CD8-positive, alpha-beta memory T cell (primary cell): ENCODE measurements around the gene TECPR1. TPM values are rescaled to one million over a fixed set of nuclear protein-coding genes. Genes with fewer than 3 reads are reported as not detected.
A peak's percentile ranks its signal among the peaks of the same experiment; 100 is the strongest.

Experiments
- CTCF ChIA-PET: fragments of 350-600 bp; sonication (Branson Sonifier 250); formaldehyde crosslinking; loops from one replicate; lab custom pipeline; 2021; ENCODE audit warnings: antibody characterized with exemption; lab: Charles Lee
- POLR2A ChIA-PET: fragments of 350-600 bp; sonication (Branson Sonifier 250); formaldehyde crosslinking; loops from one replicate; lab custom pipeline; 2021; ENCODE audit warnings: antibody characterized with exemption; lab: Charles Lee
- DNase-seq, 5 donors: peaks; one replicate each; pipeline versions ENCODE4 v3.0.0 to v3.0.0-alpha.2; 2020 to 2022; ENCODE audit warnings: mixed read lengths in 1 of 5
- H3K27ac ChIP-seq: one replicate; pipeline ENCODE4 v1.7.0; 2013; ENCODE audit warnings: low read depth, mild to moderate bottlenecking, low read length, moderate library complexity
- H3K27me3 ChIP-seq: 2 replicates; pipeline ENCODE4 v1.7.0; 2013; ENCODE audit warnings: low read length, mild to moderate bottlenecking; ENCODE audit not compliant: insufficient read depth, poor library complexity, severe bottlenecking
- H3K36me3 ChIP-seq: 2 replicates; pipeline ENCODE4 v1.7.0; 2013; ENCODE audit warnings: mild to moderate bottlenecking, low read length, moderate library complexity; ENCODE audit not compliant: insufficient read depth
- H3K4me1 ChIP-seq: 2 replicates; pipeline ENCODE4 v1.7.0; 2013; ENCODE audit warnings: mild to moderate bottlenecking, low read length, moderate library complexity; ENCODE audit not compliant: insufficient read depth
- H3K4me3 ChIP-seq: 2 replicates; pipeline ENCODE4 v1.7.0; 2013; ENCODE audit warnings: mild to moderate bottlenecking, low read length
- H3K9me3 ChIP-seq: 2 replicates; pipeline ENCODE4 v1.7.0; 2013; ENCODE audit warnings: mild to moderate bottlenecking, low read length
- H3K27ac Mint-ChIP-seq, 8 donors: one replicate each; pipeline ENCODE4 v1.8.0; 2020 to 2021; ENCODE audit warnings: mixed read lengths in 8 of 8, mild to moderate bottlenecking in 6 of 8, inconsistent platforms in 3 of 8, moderate library complexity in 3 of 8
- H3K27me3 Mint-ChIP-seq, 2 donors: one replicate each; pipeline ENCODE4 v1.8.0; 2020 to 2021; ENCODE audit warnings: mixed read lengths in 2 of 2, mild to moderate bottlenecking in 1 of 2, moderate library complexity in 1 of 2
- H3K36me3 Mint-ChIP-seq, 3 donors: one replicate each; pipeline ENCODE4 v1.8.0; 2020 to 2021; ENCODE audit warnings: mixed read lengths in 3 of 3, inconsistent platforms in 1 of 3, mild to moderate bottlenecking in 1 of 3
- H3K4me1 Mint-ChIP-seq, 3 donors: one replicate each; pipeline ENCODE4 v1.8.0; 2020 to 2021; ENCODE audit warnings: mixed read lengths in 3 of 3, inconsistent platforms in 1 of 3, mild to moderate bottlenecking in 1 of 3
- H3K4me3 Mint-ChIP-seq, 7 donors: one replicate each; pipeline ENCODE4 v1.8.0; 2020 to 2021; ENCODE audit warnings: mixed read lengths in 7 of 7, mild to moderate bottlenecking in 6 of 7, moderate library complexity in 4 of 7, inconsistent platforms in 2 of 7
- H3K9me3 Mint-ChIP-seq, 5 donors: one replicate each; pipeline ENCODE4 v1.8.0; 2020 to 2022; ENCODE audit warnings: mixed read lengths in 5 of 5, mild to moderate bottlenecking in 3 of 5, moderate library complexity in 2 of 5, inconsistent platforms in 1 of 5
- polyA plus RNA-seq: library from polyadenylated mRNA; unstranded; fragments of 300-500 nt; fragmentation: Illumina TruSeq; gene quantifications from one replicate; pipeline ENCODE4 v1.2.3, GENCODE V29; 2021
- total RNA-seq, 2 experiments: library from RNA; stranded (reverse); gene quantifications; one replicate each; pipeline ENCODE4 v1.2.3, GENCODE V29; 2021

Gene TECPR1
- total and polyA plus RNA-seq, 3 experiments from 2014 or later: 22.7 to 34.2 (median 33.7) TPM

GRCh38 chr7:98280791-98281756 is 29.0 kb upstream of the TECPR1 start, which contains the start of gene BRI3:
Gene BRI3 (plus strand): TSS chr7:98281686. CDS start chr7:98281796, 110 bp downstream.
- peak within 1 kb of the TSS; percentile 76 for H3K4me3 ChIP-seq
- Mint-ChIP-seq H3K27me3 (peaks cover 0 to 1% of the 10 kb centered on the region in 2 donors), H3K36me3 (peaks cover 0 to 9% (median 0%) of the 10 kb centered on the region in 3 donors), H3K27ac (peak within 1 kb of the TSS; percentile 46 to 98 (median 89)), H3K9me3 (no peaks in the 10 kb centered on the region), H3K4me1 (peaks cover 28 to 38% (median 30%) of the 10 kb centered on the region in 3 donors), H3K4me3 (peak within 1 kb of the TSS; percentile 85 to 94 (median 88))
- POLR2A ChIA-PET: interaction anchor here (0.6 to 1.4 kb wide), 4 partner anchors 21 to 78 kb away, joined by 3 to 7 read pairs (median 4); no protein-coding TSS in a partner anchor
- H3K4me1 ChIP-seq: peaks cover 39% of the 10 kb centered on the region
- no peaks in the 10 kb centered on the region for H3K27me3 ChIP-seq
- CTCF ChIA-PET: interaction anchor here (1.1 to 2.7 kb wide), 3 partner anchors 14 to 79 kb away, joined by 4 to 8 read pairs (median 6); no protein-coding TSS in a partner anchor
- H3K27ac ChIP-seq: peak within 1 kb of the TSS; percentile 57
- peak; percentile 82 to 95 (median 86) for DNase-seq
- no peaks in the 10 kb centered on the region for H3K36me3 ChIP-seq
- H3K9me3 ChIP-seq: no peaks in the 10 kb centered on the region

GRCh38 chr7:98280296-98280695 is 28.3 kb upstream of the TECPR1 start:
- Mint-ChIP-seq H3K36me3 (peaks cover 0 to 9% (median 0%) of the 10 kb centered on the region in 3 donors), H3K27me3 (peaks cover 0 to 1% of the 10 kb centered on the region in 2 donors), H3K27ac (peak overlapping the region in 7 of 8 donors; percentile 6 to 98 (median 87)), H3K4me3 (peak overlapping the region; percentile 85 to 94 (median 88)), H3K9me3 (no peaks in the 10 kb centered on the region), H3K4me1 (peaks cover 28 to 38% (median 30%) of the 10 kb centered on the region in 3 donors)
- Histone ChIP-seq H3K4me3 (peak overlapping the region; percentile 76), H3K27me3 (no peaks in the 10 kb centered on the region), H3K27ac (no peak overlapping the region), H3K9me3 (no peaks in the 10 kb centered on the region), H3K36me3 (no peaks in the 10 kb centered on the region), H3K4me1 (peaks cover 39% of the 10 kb centered on the region)
- no peak for DNase-seq
- ChIA-PET CTCF (interaction anchor here (1.1 to 2.7 kb wide), 3 partner anchors 13 to 78 kb away, joined by 4 to 8 read pairs (median 6); no protein-coding TSS in a partner anchor), POLR2A (interaction anchor here (0.6 to 1.4 kb wide), 4 partner anchors 20 to 78 kb away, joined by 3 to 7 read pairs (median 4); no protein-coding TSS in a partner anchor)

GRCh38 chr7:98278936-98279335 is 26.9 kb upstream of the TECPR1 start:
- Histone ChIP-seq H3K4me1 (peaks cover 26% of the 10 kb centered on the region), H3K9me3 (no peaks in the 10 kb centered on the region), H3K27ac (no peak overlapping the region), H3K4me3 (no peak overlapping the region), H3K27me3 (no peaks in the 10 kb centered on the region), H3K36me3 (no peaks in the 10 kb centered on the region)
- Mint-ChIP-seq H3K27ac (peak overlapping the region in 2 of 8 donors; percentile 20 to 33), H3K4me1 (peaks cover 19 to 24% (median 22%) of the 10 kb centered on the region in 3 donors), H3K36me3 (peaks cover 0 to 5% (median 0%) of the 10 kb centered on the region in 3 donors), H3K27me3 (peaks cover 0 to 1% of the 10 kb centered on the region in 2 donors), H3K4me3 (peak overlapping the region in 3 of 7 donors; percentile 32 to 44 (median 40)), H3K9me3 (no peaks in the 10 kb centered on the region)
- ChIA-PET POLR2A (interaction anchor here (0.5 kb wide), 1 partner anchor 31 kb away, joined by 3 read pairs; no protein-coding TSS in a partner anchor), CTCF (interaction anchor here (2.7 kb wide), 1 partner anchor 28 kb away, joined by 8 read pairs; no protein-coding TSS in a partner anchor)
- no peak for DNase-seq

- POLR2A ChIA-PET: interaction anchor here (0.5 kb wide), 1 partner anchor 30 kb away, joined by 3 read pairs; no protein-coding TSS in a partner anchor
- H3K27me3 ChIP-seq: no peaks in the 10 kb centered on the region
- H3K4me1 Mint-ChIP-seq: peaks cover 17 to 19% (median 19%) of the 10 kb centered on the region in 3 donors
- H3K4me3 Mint-ChIP-seq: peak overlapping the region in 1 of 7 donors; percentile 40
- no peaks in the 10 kb centered on the region for H3K9me3 ChIP-seq
- CTCF ChIA-PET: interaction anchor here (2.7 kb wide), 1 partner anchor 27 kb away, joined by 8 read pairs; no protein-coding TSS in a partner anchor
- no peak overlapping the region for H3K27ac ChIP-seq
- H3K36me3 Mint-ChIP-seq: peaks cover 0 to 5% (median 0%) of the 10 kb centered on the region in 3 donors
- H3K27ac Mint-ChIP-seq: peak overlapping the region in 2 of 8 donors; percentile 33 to 70
- H3K27me3 Mint-ChIP-seq: peaks cover 0 to 1% of the 10 kb centered on the region in 2 donors
- H3K9me3 Mint-ChIP-seq: no peaks in the 10 kb centered on the region
- H3K4me1 ChIP-seq: peaks cover 21% of the 10 kb centered on the region
- DNase-seq: no peak
- no peaks in the 10 kb centered on the region for H3K36me3 ChIP-seq
- H3K4me3 ChIP-seq: no peak overlapping the region
Observed at GRCh38 chr7:98278408-98278807, 26.4 kb upstream of the TECPR1 start.

GRCh38 chr7:98276241-98276761 is 24.3 kb upstream of the TECPR1 start:
- no peak overlapping the region for H3K27ac Mint-ChIP-seq
- Histone ChIP-seq H3K27me3 (no peaks in the 10 kb centered on the region), H3K9me3 (no peaks in the 10 kb centered on the region), H3K4me1 (peaks cover 7% of the 10 kb centered on the region), H3K27ac (no peak overlapping the region), H3K4me3 (no peak overlapping the region), H3K36me3 (no peaks in the 10 kb centered on the region)
- H3K27me3 Mint-ChIP-seq: no peaks in the 10 kb centered on the region
- DNase-seq: no peak
- H3K4me1 Mint-ChIP-seq: peaks cover 4 to 8% (median 5%) of the 10 kb centered on the region in 3 donors
- POLR2A ChIA-PET: no interaction called here
- H3K36me3 Mint-ChIP-seq: no peaks in the 10 kb centered on the region
- H3K4me3 Mint-ChIP-seq: no peak overlapping the region
- CTCF ChIA-PET: interaction anchor here (1.6 kb wide), 1 partner anchor 9 kb away, joined by 3 read pairs; no protein-coding TSS in a partner anchor
- no peaks in the 10 kb centered on the region for H3K9me3 Mint-ChIP-seq

GRCh38 chr7:98267303-98267702 is 15.3 kb upstream of the TECPR1 start:
- no peaks in the 10 kb centered on the region for H3K4me1 ChIP-seq
- H3K27ac ChIP-seq: no peak overlapping the region
- Mint-ChIP-seq H3K27me3 (no peaks in the 10 kb centered on the region), H3K36me3 (peaks cover 0 to 15% (median 0%) of the 10 kb centered on the region in 3 donors), H3K4me3 (no peak overlapping the region), H3K4me1 (peaks cover 0 to 2% (median 0%) of the 10 kb centered on the region in 3 donors), H3K27ac (peak overlapping the region in 2 of 8 donors; percentile 52 to 57), H3K9me3 (no peaks in the 10 kb centered on the region)
- DNase-seq: no peak
- no peak overlapping the region for H3K4me3 ChIP-seq
- H3K27me3 ChIP-seq: no peaks in the 10 kb centered on the region
- ChIA-PET CTCF (interaction anchor here (1.0 to 1.8 kb wide), 4 partner anchors 9 to 134 kb away, joined by 3 to 4 read pairs (median 4); partner anchors contain the start of gene BAIAP2L1), POLR2A (no interaction called here)
- no peaks in the 10 kb centered on the region for H3K9me3 ChIP-seq
- no peaks in the 10 kb centered on the region for H3K36me3 ChIP-seq

- Histone ChIP-seq H3K4me1 (no peaks in the 10 kb centered on the region), H3K36me3 (peaks cover under 1% of the 10 kb centered on the region), H3K9me3 (no peaks in the 10 kb centered on the region), H3K27me3 (no peaks in the 10 kb centered on the region), H3K4me3 (no peak overlapping the region), H3K27ac (no peak overlapping the region)
- Mint-ChIP-seq H3K4me3 (no peak overlapping the region), H3K36me3 (peaks cover 0 to 18% (median 0%) of the 10 kb centered on the region in 3 donors), H3K27ac (no peak overlapping the region), H3K4me1 (peaks cover 0 to 2% (median 0%) of the 10 kb centered on the region in 3 donors), H3K27me3 (no peaks in the 10 kb centered on the region), H3K9me3 (no peaks in the 10 kb centered on the region)
- ChIA-PET POLR2A (no interaction called here), CTCF (interaction anchor here (1.0 to 1.8 kb wide), 4 partner anchors 9 to 134 kb away, joined by 3 to 4 read pairs (median 4); partner anchors contain the start of gene BAIAP2L1)
- no peak for DNase-seq
Observed at GRCh38 chr7:98266840-98267239, 14.8 kb upstream of the TECPR1 start.
